ENCODE data around the gene FLRT1.

DNA sequence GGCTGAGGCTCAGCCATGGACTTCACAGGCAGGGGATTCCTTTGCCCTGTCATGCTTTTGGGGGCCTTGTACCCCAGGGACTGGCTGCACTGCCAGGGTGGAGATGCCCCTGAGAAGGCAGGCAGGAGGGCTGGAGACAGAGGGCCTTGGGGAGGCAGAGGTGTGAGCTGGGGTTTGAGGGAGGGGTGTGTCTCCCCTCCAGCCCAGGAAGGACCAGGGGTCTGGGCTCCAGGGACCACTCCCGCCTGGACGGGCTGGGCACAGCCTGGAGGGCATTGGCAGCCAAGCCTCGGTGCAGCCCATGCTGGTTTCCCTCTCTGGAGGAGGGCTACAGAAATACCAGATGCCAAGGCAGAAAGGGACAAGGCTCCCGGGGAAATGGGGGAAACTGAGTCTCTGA lies 30.0 kb upstream of the FLRT1 start:
- no peak for TF ChIP-seq POLR2A (IDR thresholded peaks at IDR 0.05)
- TF ChIP-seq, protein P1, sequence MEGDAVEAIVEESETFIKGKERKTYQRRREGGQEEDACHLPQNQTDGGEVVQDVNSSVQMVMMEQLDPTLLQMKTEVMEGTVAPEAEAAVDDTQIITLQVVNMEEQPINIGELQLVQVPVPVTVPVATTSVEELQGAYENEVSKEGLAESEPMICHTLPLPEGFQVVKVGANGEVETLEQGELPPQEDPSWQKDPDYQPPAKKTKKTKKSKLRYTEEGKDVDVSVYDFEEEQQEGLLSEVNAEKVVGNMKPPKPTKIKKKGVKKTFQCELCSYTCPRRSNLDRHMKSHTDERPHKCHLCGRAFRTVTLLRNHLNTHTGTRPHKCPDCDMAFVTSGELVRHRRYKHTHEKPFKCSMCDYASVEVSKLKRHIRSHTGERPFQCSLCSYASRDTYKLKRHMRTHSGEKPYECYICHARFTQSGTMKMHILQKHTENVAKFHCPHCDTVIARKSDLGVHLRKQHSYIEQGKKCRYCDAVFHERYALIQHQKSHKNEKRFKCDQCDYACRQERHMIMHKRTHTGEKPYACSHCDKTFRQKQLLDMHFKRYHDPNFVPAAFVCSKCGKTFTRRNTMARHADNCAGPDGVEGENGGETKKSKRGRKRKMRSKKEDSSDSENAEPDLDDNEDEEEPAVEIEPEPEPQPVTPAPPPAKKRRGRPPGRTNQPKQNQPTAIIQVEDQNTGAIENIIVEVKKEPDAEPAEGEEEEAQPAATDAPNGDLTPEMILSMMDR (IDR thresholded peaks at IDR 0.05) = no peak

Data from testis (tissue), 2 donors.